CD14-positive monocyte (primary cell): ENCODE data around the gene ULK4. TPM values are rescaled to one million over a fixed set of nuclear protein-coding genes. Genes with fewer than 3 reads are reported as not detected.

Experiments
- DNase-seq, 3 donors: peaks; one replicate each; pipeline ENCODE4 v3.0.0-alpha.2; 2011 to 2022
- H2AFZ ChIP-seq: 2 replicates; pipeline ENCODE4 v1.6.0; 2012; ENCODE audit warnings: mild to moderate bottlenecking, low read depth, low read length, inconsistent platforms; ENCODE audit not compliant: insufficient read depth, poor library complexity, severe bottlenecking
- H3K27ac ChIP-seq, 2 donors: 1 replicate in 1 of 2; 2 replicates in 1 of 2; pipeline ENCODE4 v1.5.1; 2012 to 2013; ENCODE audit warnings: low read length in 2 of 2, control low read depth in 1 of 2, inconsistent platforms in 1 of 2, low read depth in 1 of 2, mild to moderate bottlenecking in 1 of 2
- H3K27me3 ChIP-seq, 2 donors: one replicate each; pipeline versions ENCODE4 v1.6.0 to v1.6.1; 2011 to 2013; ENCODE audit warnings: low read length in 2 of 2; ENCODE audit not compliant: control insufficient read depth in 2 of 2, insufficient read depth in 2 of 2
- H3K36me3 ChIP-seq, 2 donors: replicated peaks in 1 of 2; 1 replicate in 1 of 2; 2 replicates in 1 of 2; pipeline versions ENCODE4 v1.5.1 to v1.6.1; 2012 to 2013; ENCODE audit warnings: low read length in 2 of 2, control low read depth in 1 of 2, inconsistent platforms in 1 of 2, mild to moderate bottlenecking in 1 of 2; ENCODE audit not compliant: insufficient read depth in 2 of 2, control insufficient read depth in 1 of 2
- H3K4me1 ChIP-seq, 2 donors: 1 replicate in 1 of 2; 2 replicates in 1 of 2; pipeline versions ENCODE4 v1.5.1 to v1.6.1; 2012 to 2013; ENCODE audit warnings: low read length in 2 of 2, control low read depth in 1 of 2, inconsistent platforms in 1 of 2, mild to moderate bottlenecking in 1 of 2, moderate library complexity in 1 of 2; ENCODE audit not compliant: insufficient read depth in 2 of 2, control insufficient read depth in 1 of 2
- H3K4me2 ChIP-seq: replicated peaks from 2 replicates; pipeline ENCODE3; 2012; ENCODE audit warnings: low read length, moderate library complexity, mild to moderate bottlenecking; ENCODE audit not compliant: poor library complexity, severe bottlenecking; ENCODE audit errors: extremely low read depth
- H3K4me3 ChIP-seq, 3 experiments: fragments of 200-600 bp in 1 of 3; sonication (generic) in 1 of 3; replicated peaks in 1 of 3; 1 replicate in 2 of 3; 2 replicates in 1 of 3; pipeline ENCODE4 v1.5.1; 2011 to 2013; ENCODE audit warnings: low read length in 3 of 3, mild to moderate bottlenecking in 3 of 3, control low read depth in 2 of 3, low read depth in 2 of 3, inconsistent platforms in 1 of 3, moderate library complexity in 1 of 3
- H3K79me2 ChIP-seq: 2 replicates; pipeline ENCODE4 v1.6.0; 2012; ENCODE audit warnings: mild to moderate bottlenecking, control low read depth, inconsistent platforms, low read length, moderate library complexity; ENCODE audit not compliant: insufficient read depth
- H3K9ac ChIP-seq: 2 replicates; pipeline ENCODE4 v1.6.0; 2017; ENCODE audit warnings: low read length, mild to moderate bottlenecking; ENCODE audit not compliant: insufficient read depth, poor library complexity, severe bottlenecking
- H3K9me3 ChIP-seq, 2 donors: replicated peaks in 1 of 2; 1 replicate in 1 of 2; 2 replicates in 1 of 2; pipeline versions ENCODE4 v1.5.1 to v1.6.1; 2012 to 2013; ENCODE audit warnings: low read length in 2 of 2, control low read depth in 1 of 2; ENCODE audit not compliant: control insufficient read depth in 1 of 2, insufficient read depth in 1 of 2
- H4K20me1 ChIP-seq: 2 replicates; pipeline ENCODE4 v1.6.0; 2012; ENCODE audit warnings: mild to moderate bottlenecking, low read length, control low read depth, moderate library complexity; ENCODE audit not compliant: insufficient read depth
- H3K27ac Mint-ChIP-seq, 7 donors: one replicate each; pipeline ENCODE4 v1.8.0; 2020; ENCODE audit warnings: mild to moderate bottlenecking in 7 of 7, mixed read lengths in 7 of 7, moderate library complexity in 6 of 7, inconsistent platforms in 2 of 7
- H3K27me3 Mint-ChIP-seq, 3 donors: one replicate each; pipeline ENCODE4 v1.8.0; 2021 to 2022; ENCODE audit warnings: low read depth in 3 of 3, mild to moderate bottlenecking in 3 of 3, mixed read lengths in 3 of 3, moderate library complexity in 3 of 3, inconsistent platforms in 1 of 3
- H3K36me3 Mint-ChIP-seq, 2 donors: one replicate each; pipeline ENCODE4 v1.8.0; 2020; ENCODE audit warnings: mixed read lengths in 2 of 2, inconsistent platforms in 1 of 2, mild to moderate bottlenecking in 1 of 2
- H3K4me1 Mint-ChIP-seq: one replicate; pipeline ENCODE4 v1.8.0; 2020; ENCODE audit warnings: mild to moderate bottlenecking, mixed read lengths
- H3K4me3 Mint-ChIP-seq, 2 donors: one replicate each; pipeline ENCODE4 v1.8.0; 2020; ENCODE audit warnings: mild to moderate bottlenecking in 2 of 2, mixed read lengths in 2 of 2, moderate library complexity in 1 of 2
- H3K9me3 Mint-ChIP-seq, 7 donors: one replicate each; pipeline ENCODE4 v1.8.0; 2020 to 2022; ENCODE audit warnings: mixed read lengths in 7 of 7, mild to moderate bottlenecking in 6 of 7, moderate library complexity in 6 of 7, inconsistent platforms in 2 of 7
- CTCF ChIP-seq: fragments of 200-600 bp; IDR thresholded peaks from one replicate; pipeline ENCODE4 v1.8.0; 2022; ENCODE audit warnings: antibody characterized with exemption, mild to moderate bottlenecking
- WGBS: methylation state at CpG from one replicate; pipeline ENCODE4 v1.1.5; 2013; ENCODE audit warnings: missing lambda C conversion rate; ENCODE audit not compliant: insufficient coverage; 5-methylcytosine and 5-hydroxymethylcytosine counted together
- intact Hi-C, 2 donors: fragments of 100-400 bp; cut with micrococcal nuclease; formaldehyde crosslinking; loops; one replicate each; pipeline versions ENCODE4 v1.15.0 to v1.15.1; 2023
- polyA plus RNA-seq, 3 donors: library from polyadenylated mRNA; depleted of rRNA in 1 of 3; unstranded in 2 of 3; stranded (reverse) in 1 of 3; fragments of 300-500 nt in 2 of 3; fragments of >200 nt in 1 of 3; fragmentation: Illumina TruSeq in 2 of 3; gene quantifications; 1 replicate in 2 of 3; 2 replicates in 1 of 3; pipeline ENCODE4 v1.2.3, GENCODE V29; 2012 to 2021

The ULK4 gene
- polyA plus RNA-seq, 3 donors = 6.7 to 14.0 (median 11.8) TPM

GRCh38 chr3:41259449-41260062 is 702.3 kb downstream of the ULK4 start:
- H3K9ac ChIP-seq = no peak overlapping the region
- Mint-ChIP-seq H3K27me3 (peaks cover 0 to 2% (median 2%) of the 10 kb centered on the region in 3 donors), H3K27ac (no peak overlapping the region), H3K4me3 (no peak overlapping the region), H3K9me3 (peaks cover 0 to 2% (median 0%) of the 10 kb centered on the region in 7 donors), H3K4me1 (no peaks in the 10 kb centered on the region), H3K36me3 (no peaks in the 10 kb centered on the region)
- no peak overlapping the region for H3K4me2 ChIP-seq
- no peaks in the 10 kb centered on the region for H4K20me1 ChIP-seq
- intact Hi-C loops = no loop called here
- no peaks in the 10 kb centered on the region for H3K79me2 ChIP-seq
- H3K4me1 ChIP-seq = no peaks in the 10 kb centered on the region
- H3K27ac ChIP-seq = no peak overlapping the region
- H3K4me3 ChIP-seq = no peak overlapping the region
- no CpG with 5 or more reads among the region's 1 CpG for WGBS
- no peaks in the 10 kb centered on the region for H3K36me3 ChIP-seq
- H3K9me3 ChIP-seq = no peaks in the 10 kb centered on the region
- no peak overlapping the region for H2AFZ ChIP-seq
- no peak for TF ChIP-seq CTCF
- no peaks in the 10 kb centered on the region for H3K27me3 ChIP-seq
- DNase-seq = no peak

- Mint-ChIP-seq H3K4me3 (no peak overlapping the region), H3K36me3 (no peaks in the 10 kb centered on the region), H3K27ac (no peak overlapping the region), H3K9me3 (peaks cover 0 to 3% (median 2%) of the 10 kb centered on the region in 7 donors), H3K4me1 (no peaks in the 10 kb centered on the region), H3K27me3 (peaks cover 0 to 2% (median 2%) of the 10 kb centered on the region in 3 donors)
- no peak for TF ChIP-seq CTCF
- DNase-seq = no peak
- no peak overlapping the region for H3K4me3 ChIP-seq
- no peaks in the 10 kb centered on the region for H3K79me2 ChIP-seq
- no peak overlapping the region for H3K9ac ChIP-seq
- H3K36me3 ChIP-seq = no peaks in the 10 kb centered on the region
- H3K9me3 ChIP-seq = no peaks in the 10 kb centered on the region
- H3K4me2 ChIP-seq = no peak overlapping the region
- H3K27ac ChIP-seq = no peak overlapping the region
- no peak overlapping the region for H2AFZ ChIP-seq
- no peaks in the 10 kb centered on the region for H4K20me1 ChIP-seq
- H3K4me1 ChIP-seq = no peaks in the 10 kb centered on the region
- whole genome bisulfite sequencing = no CpG with 5 or more reads among the region's 4 CpGs
- intact Hi-C loops = no loop called here
- no peaks in the 10 kb centered on the region for H3K27me3 ChIP-seq
Observed at GRCh38 chr3:41258239-41258800, 703.6 kb downstream of the ULK4 start.
